ENCODE data around the gene DLGAP1. TPM values are rescaled to one million over a fixed set of nuclear protein-coding genes. Genes with fewer than 3 reads are reported as not detected.

The DLGAP1 gene
- total and polyA plus RNA-seq, 2 experiments from 2014 or later, result 17.0 to 48.5 TPM

GRCh38 chr18:3511980-3512379 lies 943.1 kb downstream of the DLGAP1 start:
- Mint-ChIP-seq H3K27me3 (ENCODE audit: insufficient read depth, low read depth, poor library complexity) (peaks cover 6% of the 10 kb centered on the region), H3K36me3 (ENCODE audit: low read depth) (no peaks in the 10 kb centered on the region)

More at GRCh38 chr18:3511980-3512379, 943.1 kb downstream of the DLGAP1 start:
- TF ChIP-seq ETS1 (IDR thresholded peaks at IDR 0.05), result no peak
- TF ChIP-seq REST (IDR thresholded peaks at IDR 0.05; ENCODE audit: unreplicated experiment), result no peak
- TF ChIP-seq ZNF114 (CRISPR knock-in tag; IDR thresholded peaks at IDR 0.05), result no peak
- TF ChIP-seq ZNF462 (CRISPR knock-in tag; IDR thresholded peaks at IDR 0.05), result no peak
- no peak for TF ChIP-seq EZH2 (IDR thresholded peaks at IDR 0.05; ENCODE audit: low read depth, unreplicated experiment)
- TF ChIP-seq CREB1 (CRISPR knock-in tag; IDR thresholded peaks at IDR 0.05; ENCODE audit: low read depth), result no peak
- TF ChIP-seq CTCF (conservative IDR thresholded peaks at IDR 0.05; ENCODE audit: low read depth in 2 of 2), result no peak
- TF ChIP-seq ZNF331 (CRISPR knock-in tag; IDR thresholded peaks at IDR 0.05; ENCODE audit: low read depth), result no peak
- TF ChIP-seq POLR2AphosphoS5 (IDR thresholded peaks at IDR 0.05; ENCODE audit: low read depth), result no peak
- no peak for TF ChIP-seq NANOG (IDR thresholded peaks at IDR 0.05; ENCODE audit: borderline replicate concordance)
- TF ChIP-seq JUNB (IDR thresholded peaks at IDR 0.05; ENCODE audit: unreplicated experiment), result no peak
- Mint-ChIP-seq H3K4me1 (peaks cover 35% of the 10 kb centered on the region), H3K27ac (0 out of 2 replicates have a peak overlapping the region, but pooled peaks have one; percentile 1), H3K4me3 (no peak overlapping the region), H3K9me3 (no peaks in the 10 kb centered on the region)
- ATAC-seq (no peak), DNase-seq (ENCODE audit: low spot score) (no peak)
- Histone ChIP-seq H3K4me3 (no peak overlapping the region), H3K27ac (ENCODE audit: low read depth) (no peak overlapping the region), H3K4me2 (no peak overlapping the region), H3F3A (replicated peaks; ENCODE audit: low read depth) (peaks cover 11% of the 10 kb centered on the region), H4K20me1 (replicated peaks; ENCODE audit: insufficient read depth) (no peaks in the 10 kb centered on the region), H2AFZ (no peak overlapping the region), H3K79me2 (replicated peaks; ENCODE audit: insufficient read depth) (no peaks in the 10 kb centered on the region), H3K36me3 (ENCODE audit: insufficient read depth) (no peaks in the 10 kb centered on the region), H3K9me2 (ENCODE audit: insufficient read depth) (peaks cover 9% of the 10 kb centered on the region; the same call in 1 of the 2 replicates), H3K27me3 (ENCODE audit: insufficient read depth) (no peaks in the 10 kb centered on the region), H3K4me1 (ENCODE audit: insufficient read depth) (peaks cover 28% of the 10 kb centered on the region)

Data from GM23338 (cell line).